ENCODE measurements around the gene CACNA1S. TPM values are rescaled to one million over a fixed set of nuclear protein-coding genes. Genes with fewer than 3 reads are reported as not detected.

The CACNA1S gene
- total and polyA plus RNA-seq, 2 of the 13 experiments (the other 11 are each of a cell fraction or from before 2014, with no cell fraction given): not detected

DNA sequence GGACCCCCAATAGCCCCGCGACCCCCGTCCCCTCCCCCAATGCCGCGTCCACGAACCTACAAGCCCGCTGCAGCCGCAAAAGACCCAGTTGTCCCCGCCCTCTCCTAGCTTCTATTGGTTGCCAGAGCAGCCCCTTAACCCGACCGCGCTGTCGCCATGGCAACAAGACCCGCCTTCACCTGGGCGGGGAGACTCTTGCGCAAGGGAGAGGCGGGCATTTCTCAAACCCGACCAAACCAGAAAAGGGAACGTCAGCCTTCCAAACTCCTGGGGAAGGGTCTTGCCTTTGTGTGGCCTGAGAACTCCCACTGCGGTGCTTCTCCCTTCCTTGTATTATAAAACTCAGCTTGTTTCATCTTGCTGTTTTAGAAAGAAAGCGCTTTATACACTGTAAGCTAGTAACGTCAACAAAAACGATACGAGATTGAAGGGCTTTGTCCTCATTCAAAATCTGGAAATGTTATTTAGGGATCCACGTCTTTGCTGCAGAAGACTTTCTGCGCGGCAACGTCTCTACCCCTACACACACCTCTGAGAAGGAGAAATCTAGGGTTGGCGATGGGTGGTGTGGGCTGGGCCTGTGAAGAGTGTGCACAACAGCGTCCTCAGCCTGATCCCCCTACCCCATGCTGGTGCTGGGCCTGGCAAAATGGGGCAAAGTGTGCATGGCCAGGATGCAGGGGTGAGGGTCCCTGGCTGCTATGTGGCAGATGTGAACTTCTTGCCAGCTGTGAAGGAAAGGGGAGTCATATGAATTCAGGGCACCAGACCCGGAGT, 42.4 kb upstream of the CACNA1S start, which contains the start of gene TMEM9 (continued):
- TF ChIP-seq, protein P1, sequence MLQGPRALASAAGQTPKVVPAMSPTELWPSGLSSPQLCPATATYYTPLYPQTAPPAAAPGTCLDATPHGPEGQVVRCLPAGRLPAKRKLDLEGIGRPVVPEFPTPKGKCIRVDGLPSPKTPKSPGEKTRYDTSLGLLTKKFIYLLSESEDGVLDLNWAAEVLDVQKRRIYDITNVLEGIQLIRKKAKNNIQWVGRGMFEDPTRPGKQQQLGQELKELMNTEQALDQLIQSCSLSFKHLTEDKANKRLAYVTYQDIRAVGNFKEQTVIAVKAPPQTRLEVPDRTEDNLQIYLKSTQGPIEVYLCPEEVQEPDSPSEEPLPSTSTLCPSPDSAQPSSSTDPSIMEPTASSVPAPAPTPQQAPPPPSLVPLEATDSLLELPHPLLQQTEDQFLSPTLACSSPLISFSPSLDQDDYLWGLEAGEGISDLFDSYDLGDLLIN (CRISPR knock-in tag; IDR thresholded peaks at IDR 0.05; ENCODE audit: borderline replicate concordance): no peak
- TF ChIP-seq SKI (IDR thresholded peaks at IDR 0.05; ENCODE audit: partially characterized antibody): no peak
- no peak for TF ChIP-seq CENPX (CRISPR knock-in tag; IDR thresholded peaks at IDR 0.05)
- TF ChIP-seq ZNF33B (CRISPR knock-in tag; IDR thresholded peaks at IDR 0.05): 0 out of 2 replicates have a peak, but pooled peaks have one; percentile 61
- no peak for TF ChIP-seq CHD4 (IDR thresholded peaks at IDR 0.05; ENCODE audit: borderline replicate concordance, low read length)
- TF ChIP-seq NR1H2 (CRISPR knock-in tag; IDR thresholded peaks at IDR 0.05; ENCODE audit: borderline replicate concordance, low read depth): no peak
- 0 out of 2 replicates have a peak, but pooled peaks have one; percentile 15 for TF ChIP-seq NR2F6 (IDR thresholded peaks at IDR 0.05)
- TF ChIP-seq NR2F6 (CRISPR knock-in tag; IDR thresholded peaks at IDR 0.05): no peak
- peak; percentile 60 for TF ChIP-seq ZNF350 (CRISPR knock-in tag; IDR thresholded peaks at IDR 0.05; ENCODE audit: borderline replicate concordance, low read depth)
- no peak for TF ChIP-seq RORA (CRISPR knock-in tag; IDR thresholded peaks at IDR 0.05)
- no peak for TF ChIP-seq MBNL3 (CRISPR knock-in tag; conservative IDR thresholded peaks at IDR 0.05)
- TF ChIP-seq GATA4 (IDR thresholded peaks at IDR 0.05; ENCODE audit: borderline replicate concordance, low read depth): no peak
- TF ChIP-seq, protein P2, sequence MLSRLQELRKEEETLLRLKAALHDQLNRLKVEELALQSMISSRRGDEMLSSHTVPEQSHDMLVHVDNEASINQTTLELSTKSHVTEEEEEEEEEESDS (CRISPR knock-in tag; IDR thresholded peaks at IDR 0.05; ENCODE audit: borderline replicate concordance): no peak
- TF ChIP-seq FOXK2 (IDR thresholded peaks at IDR 0.05): no peak
- no peak for TF ChIP-seq ZNF292 (CRISPR knock-in tag; IDR thresholded peaks at IDR 0.05; ENCODE audit: borderline replicate concordance, low read depth)
- TF ChIP-seq DNMT3B (CRISPR knock-in tag; conservative IDR thresholded peaks at IDR 0.05): no peak
- no peak for TF ChIP-seq ZKSCAN1 (IDR thresholded peaks at IDR 0.05; ENCODE audit: low read length)
- no peak for TF ChIP-seq RBAK (CRISPR knock-in tag; IDR thresholded peaks at IDR 0.05)
- TF ChIP-seq RCOR2 (CRISPR knock-in tag; IDR thresholded peaks at IDR 0.05): no peak
- peak; percentile 88; the same call in 2 of the 3 replicates for TF ChIP-seq MXI1 (IDR thresholded peaks at IDR 0.05; ENCODE audit: borderline replicate concordance, low read depth, low read length)
- TF ChIP-seq, protein P3, sequence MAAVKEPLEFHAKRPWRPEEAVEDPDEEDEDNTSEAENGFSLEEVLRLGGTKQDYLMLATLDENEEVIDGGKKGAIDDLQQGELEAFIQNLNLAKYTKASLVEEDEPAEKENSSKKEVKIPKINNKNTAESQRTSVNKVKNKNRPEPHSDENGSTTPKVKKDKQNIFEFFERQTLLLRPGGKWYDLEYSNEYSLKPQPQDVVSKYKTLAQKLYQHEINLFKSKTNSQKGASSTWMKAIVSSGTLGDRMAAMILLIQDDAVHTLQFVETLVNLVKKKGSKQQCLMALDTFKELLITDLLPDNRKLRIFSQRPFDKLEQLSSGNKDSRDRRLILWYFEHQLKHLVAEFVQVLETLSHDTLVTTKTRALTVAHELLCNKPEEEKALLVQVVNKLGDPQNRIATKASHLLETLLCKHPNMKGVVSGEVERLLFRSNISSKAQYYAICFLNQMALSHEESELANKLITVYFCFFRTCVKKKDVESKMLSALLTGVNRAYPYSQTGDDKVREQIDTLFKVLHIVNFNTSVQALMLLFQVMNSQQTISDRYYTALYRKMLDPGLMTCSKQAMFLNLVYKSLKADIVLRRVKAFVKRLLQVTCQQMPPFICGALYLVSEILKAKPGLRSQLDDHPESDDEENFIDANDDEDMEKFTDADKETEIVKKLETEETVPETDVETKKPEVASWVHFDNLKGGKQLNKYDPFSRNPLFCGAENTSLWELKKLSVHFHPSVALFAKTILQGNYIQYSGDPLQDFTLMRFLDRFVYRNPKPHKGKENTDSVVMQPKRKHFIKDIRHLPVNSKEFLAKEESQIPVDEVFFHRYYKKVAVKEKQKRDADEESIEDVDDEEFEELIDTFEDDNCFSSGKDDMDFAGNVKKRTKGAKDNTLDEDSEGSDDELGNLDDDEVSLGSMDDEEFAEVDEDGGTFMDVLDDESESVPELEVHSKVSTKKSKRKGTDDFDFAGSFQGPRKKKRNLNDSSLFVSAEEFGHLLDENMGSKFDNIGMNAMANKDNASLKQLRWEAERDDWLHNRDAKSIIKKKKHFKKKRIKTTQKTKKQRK (IDR thresholded peaks at IDR 0.05; ENCODE audit: low read length): no peak
- TF ChIP-seq RBM39 (IDR thresholded peaks at IDR 0.05; ENCODE audit: low read depth, low read length, poor library complexity, severe bottlenecking): no peak
- TF ChIP-seq, protein P4, sequence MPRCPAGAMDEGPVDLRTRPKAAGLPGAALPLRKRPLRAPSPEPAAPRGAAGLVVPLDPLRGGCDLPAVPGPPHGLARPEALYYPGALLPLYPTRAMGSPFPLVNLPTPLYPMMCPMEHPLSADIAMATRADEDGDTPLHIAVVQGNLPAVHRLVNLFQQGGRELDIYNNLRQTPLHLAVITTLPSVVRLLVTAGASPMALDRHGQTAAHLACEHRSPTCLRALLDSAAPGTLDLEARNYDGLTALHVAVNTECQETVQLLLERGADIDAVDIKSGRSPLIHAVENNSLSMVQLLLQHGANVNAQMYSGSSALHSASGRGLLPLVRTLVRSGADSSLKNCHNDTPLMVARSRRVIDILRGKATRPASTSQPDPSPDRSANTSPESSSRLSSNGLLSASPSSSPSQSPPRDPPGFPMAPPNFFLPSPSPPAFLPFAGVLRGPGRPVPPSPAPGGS (CRISPR knock-in tag; IDR thresholded peaks at IDR 0.05): no peak
- no peak for TF ChIP-seq ZSCAN31 (CRISPR knock-in tag; IDR thresholded peaks at IDR 0.05; ENCODE audit: low read depth)
- TF ChIP-seq GTF3A (CRISPR knock-in tag; conservative IDR thresholded peaks at IDR 0.05): no peak
- TF ChIP-seq ZFP62 (CRISPR knock-in tag; IDR thresholded peaks at IDR 0.05): no peak
- TF ChIP-seq HDAC6 (IDR thresholded peaks at IDR 0.05; ENCODE audit: low read depth, low read length): no peak
